SU-DHL-6 (cell line): Measurements from ENCODE around the gene PRKCA.

Experiments
- CTCF ChIP-seq: fragments of 200-600 bp; sonication (generic); IDR thresholded peaks from one replicate; pipeline ENCODE4 v1.5.1; 2017; ENCODE audit warnings: antibody characterized with exemption, mild to moderate bottlenecking, low read length, moderate library complexity; ENCODE audit not compliant: insufficient read depth, poor library complexity, severe bottlenecking
- EZH2phosphoT487 ChIP-seq: fragments of 200-600 bp; sonication (generic), shearing (Covaris generic); conservative IDR thresholded peaks from 2 replicates; pipeline ENCODE4 v1.6.1; 2018; ENCODE audit warnings: mild to moderate bottlenecking, antibody characterized with exemption, low read length, moderate library complexity, mixed read lengths

- TF ChIP-seq CTCF = no peak
- TF ChIP-seq EZH2phosphoT487 = no peak
Measured at GRCh38 chr17:66474806-66475497, 172.5 kb downstream of the PRKCA start.
